Measurements from ENCODE around the gene SPATA18. TPM values are rescaled to one million over a fixed set of nuclear protein-coding genes. Genes with fewer than 3 reads are reported as not detected.

SPATA18 gene
- total and polyA plus RNA-seq, 2 experiments from 2014 or later = 13.7 to 14.3 TPM

- no peak for TF ChIP-seq EZH2phosphoT487 (IDR thresholded peaks at IDR 0.05; ENCODE audit: insufficient read depth, low read depth)
- no peak for DNase-seq
- Histone ChIP-seq H3K27me3 (replicated peaks; ENCODE audit: insufficient read depth) (no peaks in the 10 kb centered on the region), H3K27ac (no peak overlapping the region), H3K79me2 (ENCODE audit: insufficient read depth) (peaks cover 65% of the 10 kb centered on the region), H3K9me2 (ENCODE audit: insufficient read depth) (no peaks in the 10 kb centered on the region), H4K20me1 (ENCODE audit: insufficient read depth) (no peaks in the 10 kb centered on the region), H3K9me3 (ENCODE audit: low read depth) (no peaks in the 10 kb centered on the region), H3K4me2 (ENCODE audit: unreplicated experiment) (no peak overlapping the region), H3K9ac (no peak overlapping the region), H3F3A (ENCODE audit: insufficient read depth) (peaks cover 13% of the 10 kb centered on the region), H3K36me3 (ENCODE audit: low read depth) (peaks cover 15% of the 10 kb centered on the region), H3K4me1 (ENCODE audit: insufficient read depth) (peaks cover 25% of the 10 kb centered on the region), H3K4me3 (no peak overlapping the region), H2AFZ (no peak overlapping the region)
- in situ Hi-C loops (cut with MboI) = no loop called here
- 44 to 75% methylated on average over 1 of the region's 1 CpG for WGBS, 2 experiments (ENCODE audit: low coverage in 1 of 2, low lambda C conversion rate in 2 of 2, missing lambda C conversion rate in 2 of 2)
These were observed 19.1 kb upstream of the SPATA18 start for GRCh38 chr4:52032005-52032404.

- TF ChIP-seq EZH2phosphoT487 (IDR thresholded peaks at IDR 0.05; ENCODE audit: insufficient read depth, low read depth) (no peak), EZH2 (IDR thresholded peaks at IDR 0.05; ENCODE audit: insufficient read depth, poor library complexity, severe bottlenecking) (no peak)
- no peak overlapping the region for H3K4me3 ChIP-seq
- H3K36me3 ChIP-seq (ENCODE audit: low read depth) = 0 out of 2 replicates have a peak, but pooled peaks cover 2% of the 10 kb centered on the region
- in situ Hi-C loops (cut with MboI) = no loop called here
- peaks cover 23% of the 10 kb centered on the region; the same call in 1 of the 2 replicates for H3K4me1 ChIP-seq (ENCODE audit: insufficient read depth)
- H3K27ac ChIP-seq = no peak overlapping the region
- no peak overlapping the region for H3K4me2 ChIP-seq (ENCODE audit: unreplicated experiment)
- no peaks in the 10 kb centered on the region for H4K20me1 ChIP-seq (ENCODE audit: insufficient read depth)
- no peak overlapping the region for H2AFZ ChIP-seq
- H3K9me2 ChIP-seq (ENCODE audit: insufficient read depth) = no peaks in the 10 kb centered on the region
- no peaks in the 10 kb centered on the region for H3K9me3 ChIP-seq (ENCODE audit: low read depth)
- H3K79me2 ChIP-seq (ENCODE audit: insufficient read depth) = peaks cover 73% of the 10 kb centered on the region
- H3K27me3 ChIP-seq (replicated peaks; ENCODE audit: insufficient read depth) = no peaks in the 10 kb centered on the region
- H3F3A ChIP-seq (ENCODE audit: insufficient read depth) = no peaks in the 10 kb centered on the region; the same call in 1 of the 2 replicates
- H3K9ac ChIP-seq = no peak overlapping the region
- no peak for DNase-seq
- WGBS, 2 experiments (ENCODE audit: low coverage in 1 of 2, low lambda C conversion rate in 2 of 2, missing lambda C conversion rate in 2 of 2) = 98% methylated on average over 2 of the region's 2 CpGs
These were observed 15.9 kb upstream of the SPATA18 start for GRCh38 chr4:52035190-52035589.

- H3K4me3 ChIP-seq = peak overlapping the region; percentile 89
- no peaks in the 10 kb centered on the region for H3F3A ChIP-seq (ENCODE audit: insufficient read depth)
- no peaks in the 10 kb centered on the region for H3K9me3 ChIP-seq (ENCODE audit: low read depth)
- H3K27me3 ChIP-seq (replicated peaks; ENCODE audit: insufficient read depth) = no peaks in the 10 kb centered on the region
- H3K79me2 ChIP-seq (ENCODE audit: insufficient read depth) = peaks cover 56% of the 10 kb centered on the region
- peak overlapping the region; percentile 29; the same call in 1 of the 2 replicates for H3K27ac ChIP-seq
- 7% methylated on average over 7 of the region's 7 CpGs for WGBS, 2 experiments (ENCODE audit: low coverage in 1 of 2, low lambda C conversion rate in 2 of 2, missing lambda C conversion rate in 2 of 2)
- peaks cover 23% of the 10 kb centered on the region; the same call in 1 of the 2 replicates for H3K4me1 ChIP-seq (ENCODE audit: insufficient read depth)
- peak overlapping the region; percentile 83 for H3K9ac ChIP-seq
- 0 out of 2 replicates have a peak, but pooled peaks cover 2% of the 10 kb centered on the region for H3K36me3 ChIP-seq (ENCODE audit: low read depth)
- no peaks in the 10 kb centered on the region for H4K20me1 ChIP-seq (ENCODE audit: insufficient read depth)
- in situ Hi-C loops (cut with MboI) = no loop called here
- peak overlapping the region; percentile 88 for H2AFZ ChIP-seq
- no peak for TF ChIP-seq EZH2phosphoT487 (IDR thresholded peaks at IDR 0.05; ENCODE audit: insufficient read depth, low read depth)
- no peak for TF ChIP-seq EZH2 (IDR thresholded peaks at IDR 0.05; ENCODE audit: insufficient read depth, poor library complexity, severe bottlenecking)
- no peaks in the 10 kb centered on the region for H3K9me2 ChIP-seq (ENCODE audit: insufficient read depth)
- peak; percentile 31 for DNase-seq
- H3K4me2 ChIP-seq (ENCODE audit: unreplicated experiment) = peak overlapping the region; percentile 96
These were observed 14.1 kb upstream of the SPATA18 start for GRCh38 chr4:52036886-52037530.

- Histone ChIP-seq H3K4me3 (peak overlapping the region; percentile 89), H3K27ac (peak overlapping the region; percentile 29), H3F3A (ENCODE audit: insufficient read depth) (no peaks in the 10 kb centered on the region), H3K4me1 (ENCODE audit: insufficient read depth) (peaks cover 23% of the 10 kb centered on the region; the same call in 1 of the 2 replicates), H3K79me2 (ENCODE audit: insufficient read depth) (peaks cover 49% of the 10 kb centered on the region), H3K36me3 (ENCODE audit: low read depth) (0 out of 2 replicates have a peak, but pooled peaks cover 2% of the 10 kb centered on the region), H3K4me2 (ENCODE audit: unreplicated experiment) (peak overlapping the region; percentile 96), H3K27me3 (replicated peaks; ENCODE audit: insufficient read depth) (no peaks in the 10 kb centered on the region), H4K20me1 (ENCODE audit: insufficient read depth) (no peaks in the 10 kb centered on the region), H3K9me3 (ENCODE audit: low read depth) (no peaks in the 10 kb centered on the region), H3K9me2 (ENCODE audit: insufficient read depth) (no peaks in the 10 kb centered on the region), H2AFZ (peak overlapping the region; percentile 88), H3K9ac (peak overlapping the region; percentile 83)
- TF ChIP-seq EZH2phosphoT487 (IDR thresholded peaks at IDR 0.05; ENCODE audit: insufficient read depth, low read depth) = no peak
- no peak for TF ChIP-seq EZH2 (IDR thresholded peaks at IDR 0.05; ENCODE audit: insufficient read depth, poor library complexity, severe bottlenecking)
- peak; percentile 66 for DNase-seq
- in situ Hi-C loops (cut with MboI) = no loop called here
- WGBS, 2 experiments (ENCODE audit: low coverage in 1 of 2, low lambda C conversion rate in 2 of 2, missing lambda C conversion rate in 2 of 2) = 1% methylated on average over 14 to 20 of the region's 25 CpGs
These were observed 13.4 kb upstream of the SPATA18 start for GRCh38 chr4:52037689-52038102.

All from GM23248 (cell line).